ENCODE results near the gene ITIH4.

ITIH4 gene

DNA sequence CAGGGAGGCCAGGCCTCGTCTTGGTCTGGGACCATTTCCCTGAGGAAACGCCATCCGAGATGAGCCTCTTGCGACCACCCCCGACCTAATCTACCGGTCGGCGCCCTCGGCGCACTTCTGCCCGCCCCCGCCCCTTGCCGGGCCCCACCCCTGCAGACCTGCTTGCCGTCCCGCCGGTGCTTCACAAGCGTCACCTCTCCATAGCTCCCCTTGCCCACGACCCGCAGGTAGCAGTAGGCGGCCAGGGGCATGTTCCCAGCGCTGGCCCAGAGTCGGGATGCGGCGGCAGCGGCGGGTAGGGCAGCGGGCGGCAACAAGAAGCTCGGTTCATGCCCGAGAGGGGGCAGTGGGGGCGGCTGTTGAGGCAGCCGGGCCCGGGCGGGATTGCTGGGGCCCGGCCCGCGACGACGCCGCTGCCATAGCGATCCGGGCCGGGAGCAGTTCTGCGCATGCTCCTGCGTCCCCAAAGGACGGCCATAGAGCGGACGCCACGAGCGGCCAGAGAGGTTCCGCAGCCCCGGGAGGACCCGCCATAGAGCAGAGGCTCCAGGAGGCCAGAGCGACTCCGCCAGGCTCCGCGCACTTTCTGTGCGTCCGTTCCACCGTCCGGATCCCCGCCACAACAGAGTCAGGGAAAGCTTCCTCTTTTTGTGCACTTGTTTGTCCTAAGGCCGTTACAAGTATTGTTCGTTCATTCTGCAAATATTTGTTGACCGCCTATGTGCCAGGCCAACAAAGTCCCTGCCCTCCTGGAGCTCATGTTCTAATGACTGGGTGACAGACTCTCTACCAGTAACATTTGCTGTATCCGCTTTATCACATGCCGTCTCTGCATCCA lies 59.8 kb downstream of the ITIH4 start, which contains the start of gene NEK4:
Gene NEK4 (minus strand): TSS at position 445 of the 838 bp plus-strand sequence. CDS start 194 bp downstream, at position 251.
- peak; percentile 54 for DNase-seq (ENCODE audit: low read depth)
- H3K4me3 ChIP-seq (ENCODE audit: low read length), result peak within 1 kb of the TSS; percentile 85
- TF ChIP-seq CTCF (conservative IDR thresholded peaks at IDR 0.05; ENCODE audit: low read depth, low read length), result no peak

GRCh38 chr3:52769786-52770455 lies 60.6 kb downstream of the ITIH4 start:
- no peak for TF ChIP-seq CTCF (conservative IDR thresholded peaks at IDR 0.05; ENCODE audit: low read depth, low read length)
- H3K4me3 ChIP-seq (ENCODE audit: low read length), result peak overlapping the region; percentile 85

GRCh38 chr3:52763466-52763865 lies 67.0 kb downstream of the ITIH4 start:
- no peak overlapping the region for H3K4me3 ChIP-seq (ENCODE audit: low read length)
- peak; percentile 34 for DNase-seq (ENCODE audit: low read depth)
- no peak for TF ChIP-seq CTCF (conservative IDR thresholded peaks at IDR 0.05; ENCODE audit: low read depth, low read length)

More at GRCh38 chr3:52769786-52770455, 60.6 kb downstream of the ITIH4 start:
- no peak for DNase-seq (ENCODE audit: low read depth)

Data from retinal pigment epithelial cell (primary cell).